Raji (cell line): ENCODE data around the gene CIZ1.

Experiments used
- POLR2A ChIP-seq: IDR thresholded peaks from 2 replicates; pipeline ENCODE4 v1.6.1; 2011; ENCODE audit warnings: low read depth, low read length, control low read depth; ENCODE audit not compliant: insufficient read depth

The CIZ1 gene

DNA sequence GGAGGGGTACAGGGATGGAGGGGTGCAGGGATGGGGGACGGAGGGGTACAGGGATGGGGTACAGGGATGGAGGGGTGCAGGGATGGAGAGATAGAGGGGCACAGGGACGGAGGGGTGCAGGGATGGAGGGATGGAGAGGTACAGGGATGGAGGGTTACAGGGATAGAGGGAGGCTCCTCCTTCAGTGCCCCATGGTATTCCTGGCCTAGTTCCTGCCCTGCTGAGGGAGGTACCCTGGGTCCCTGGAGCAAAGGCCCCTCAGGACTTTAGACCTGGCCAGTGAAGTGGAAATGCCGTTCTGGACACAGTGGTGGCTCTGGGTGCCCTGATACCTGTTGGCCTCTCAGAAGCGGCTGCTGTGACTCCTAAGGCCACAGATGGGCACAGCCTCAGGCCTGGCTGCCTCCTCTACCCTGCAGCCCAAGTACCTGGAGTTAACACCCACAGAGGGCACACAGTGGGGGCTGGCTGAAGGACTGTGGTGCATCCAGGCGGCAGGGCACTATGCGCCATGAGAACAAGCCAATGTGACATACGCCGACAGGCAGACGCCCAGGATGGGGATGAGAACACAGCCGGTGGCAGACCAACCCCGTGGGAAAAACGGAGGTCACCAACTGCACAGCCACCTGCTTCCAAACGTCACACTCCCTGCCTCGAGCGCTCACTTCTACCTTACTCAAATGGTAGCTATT is 72.3 kb downstream of the CIZ1 start:
- 0 out of 2 replicates have a peak, but pooled peaks have one; percentile 21 for TF ChIP-seq POLR2A

DNA sequence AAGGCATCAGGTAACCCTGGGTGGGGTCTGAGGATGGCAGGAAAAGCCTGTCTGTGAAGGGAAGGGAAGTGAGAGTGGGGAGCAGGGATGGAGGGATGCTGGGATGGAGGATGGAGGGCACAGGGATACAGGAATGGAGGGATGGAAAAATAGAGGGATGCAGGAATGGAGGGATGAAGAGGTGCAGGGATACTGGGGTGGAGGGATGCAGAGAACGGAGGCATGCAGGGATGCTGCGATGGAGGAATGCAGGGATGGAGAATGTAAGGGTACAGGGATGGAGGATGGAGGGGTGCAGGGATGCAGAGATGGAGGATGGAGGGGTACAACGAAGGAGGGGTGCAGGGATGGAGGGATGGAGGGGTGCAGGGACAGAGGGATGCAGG is 72.9 kb downstream of the CIZ1 start:
- TF ChIP-seq POLR2A: no peak

DNA sequence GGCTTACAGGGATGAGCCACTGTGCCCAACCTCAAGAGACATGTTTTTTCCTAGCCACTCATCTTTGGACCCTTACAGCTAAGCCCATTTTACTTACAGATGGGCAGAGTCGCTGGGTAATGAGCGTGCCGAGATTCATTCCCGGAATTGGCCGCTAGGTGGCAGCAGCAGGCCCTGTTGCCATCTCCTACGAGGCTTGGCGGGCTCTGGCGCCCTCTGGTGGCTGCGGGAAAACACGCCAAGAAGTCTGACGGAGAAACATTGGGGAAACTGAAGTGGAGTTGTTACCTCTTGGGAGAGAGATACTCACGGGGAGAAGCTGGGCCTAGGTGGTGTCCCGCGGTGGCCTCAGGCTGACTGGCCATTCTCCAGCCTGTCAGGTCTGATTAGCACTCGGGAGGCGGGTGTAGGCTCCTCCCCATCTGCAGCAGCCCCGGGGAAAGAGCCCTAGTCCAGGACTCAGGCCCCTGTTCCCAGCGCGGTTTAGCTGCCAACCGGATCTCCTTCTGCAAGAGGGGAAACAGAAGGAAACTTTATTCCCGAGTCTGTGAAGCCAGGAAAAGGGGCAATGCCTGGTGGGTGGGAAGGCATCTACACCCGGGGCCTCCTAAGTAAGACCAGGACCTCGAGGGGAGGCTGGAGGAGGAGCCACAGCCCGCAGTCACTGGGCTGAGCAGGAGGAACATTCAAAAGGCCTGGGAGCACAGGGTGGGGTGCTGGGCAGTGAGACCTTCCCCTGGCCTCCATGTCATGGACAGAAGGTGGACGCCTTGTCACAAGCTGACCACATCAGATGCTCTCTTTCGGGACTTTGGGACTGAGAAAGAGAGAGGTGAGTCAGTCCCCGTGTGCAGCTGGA is 73.5 kb downstream of the CIZ1 start:
- TF ChIP-seq POLR2A: no peak

DNA sequence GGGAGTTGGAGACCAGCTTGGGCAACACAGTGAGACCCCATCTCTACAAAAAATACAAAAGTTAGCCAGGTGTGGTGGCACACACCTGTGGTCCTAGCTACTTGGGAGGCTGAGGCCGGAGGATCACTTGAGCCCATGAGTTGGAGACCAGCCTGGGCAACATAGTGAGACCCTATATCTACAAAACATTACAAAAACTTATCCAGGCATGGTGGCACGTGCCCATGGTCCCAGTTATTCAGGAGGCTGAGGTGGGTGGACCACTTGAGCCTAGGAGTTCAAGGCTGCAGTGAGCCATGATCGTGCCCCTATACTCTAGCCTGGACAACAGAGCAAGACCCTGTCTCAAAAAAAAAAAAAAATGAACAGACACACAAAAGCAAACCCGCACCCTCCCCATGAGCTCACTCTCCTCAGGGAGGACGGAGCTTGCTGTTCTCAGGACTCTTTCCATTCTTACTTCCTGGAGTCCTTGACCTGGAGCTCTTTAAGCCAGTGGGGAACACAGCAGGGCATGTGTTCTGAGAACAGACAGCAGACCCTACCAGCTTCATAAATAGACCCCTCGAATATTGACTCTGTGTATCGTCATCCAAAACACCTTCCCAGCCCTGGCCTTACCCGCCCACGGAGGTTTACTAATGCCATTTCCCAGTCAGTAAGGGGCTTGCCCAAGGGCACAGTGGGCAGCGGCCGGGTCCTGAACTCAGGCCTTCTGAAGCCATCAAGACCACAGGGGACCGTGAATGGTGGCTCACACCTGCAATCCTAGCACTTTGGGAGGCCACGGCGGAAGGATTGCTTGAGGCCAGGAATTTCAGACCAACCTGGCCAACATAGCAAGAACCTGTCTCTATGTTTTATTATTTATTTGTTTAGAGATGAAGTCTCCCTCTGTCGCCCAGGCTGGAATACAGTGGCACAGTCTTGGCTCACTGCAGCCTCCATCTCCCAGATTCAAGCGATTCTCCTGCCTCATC is 75.0 kb downstream of the CIZ1 start:
- TF ChIP-seq POLR2A: no peak
